Measurements from ENCODE around the gene MMEL1. TPM values are rescaled to one million over a fixed set of nuclear protein-coding genes. Genes with fewer than 3 reads are reported as not detected.

Gene MMEL1
- total and polyA plus RNA-seq, 3 donors from 2014 or later: 17.2 to 36.4 (median 18.8) TPM

DNA sequence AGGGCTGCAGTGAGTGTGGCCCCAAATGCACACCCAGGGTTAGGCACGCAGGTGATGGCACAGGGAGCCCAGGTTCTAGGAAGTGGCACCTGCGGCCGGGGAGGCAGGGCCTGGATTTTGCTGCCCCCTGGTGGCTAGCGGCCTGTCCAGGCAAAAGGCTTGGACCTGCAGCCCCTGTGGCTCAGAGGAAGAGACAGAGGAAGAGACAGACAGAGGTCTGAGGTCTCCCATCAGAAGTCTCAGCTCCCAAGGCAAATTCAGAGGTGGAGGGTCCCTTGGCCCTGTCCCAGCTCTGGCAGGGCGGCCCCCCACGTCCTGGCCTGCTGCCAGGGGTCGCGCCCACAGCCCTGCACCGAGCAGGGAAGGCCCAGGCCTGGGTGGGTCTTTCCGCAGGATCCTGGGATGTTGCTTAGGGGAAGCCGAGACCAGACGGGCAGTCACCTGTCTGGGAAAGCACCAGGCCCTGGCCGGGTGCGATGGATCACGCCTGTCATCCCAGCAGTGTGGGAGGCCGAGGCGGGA lies 84.7 kb downstream of the MMEL1 start:
- H3K27ac ChIP-seq: peak overlapping the region; percentile 81 to 95
- TF ChIP-seq, protein P1, sequence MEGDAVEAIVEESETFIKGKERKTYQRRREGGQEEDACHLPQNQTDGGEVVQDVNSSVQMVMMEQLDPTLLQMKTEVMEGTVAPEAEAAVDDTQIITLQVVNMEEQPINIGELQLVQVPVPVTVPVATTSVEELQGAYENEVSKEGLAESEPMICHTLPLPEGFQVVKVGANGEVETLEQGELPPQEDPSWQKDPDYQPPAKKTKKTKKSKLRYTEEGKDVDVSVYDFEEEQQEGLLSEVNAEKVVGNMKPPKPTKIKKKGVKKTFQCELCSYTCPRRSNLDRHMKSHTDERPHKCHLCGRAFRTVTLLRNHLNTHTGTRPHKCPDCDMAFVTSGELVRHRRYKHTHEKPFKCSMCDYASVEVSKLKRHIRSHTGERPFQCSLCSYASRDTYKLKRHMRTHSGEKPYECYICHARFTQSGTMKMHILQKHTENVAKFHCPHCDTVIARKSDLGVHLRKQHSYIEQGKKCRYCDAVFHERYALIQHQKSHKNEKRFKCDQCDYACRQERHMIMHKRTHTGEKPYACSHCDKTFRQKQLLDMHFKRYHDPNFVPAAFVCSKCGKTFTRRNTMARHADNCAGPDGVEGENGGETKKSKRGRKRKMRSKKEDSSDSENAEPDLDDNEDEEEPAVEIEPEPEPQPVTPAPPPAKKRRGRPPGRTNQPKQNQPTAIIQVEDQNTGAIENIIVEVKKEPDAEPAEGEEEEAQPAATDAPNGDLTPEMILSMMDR (IDR thresholded peaks at IDR 0.05): peak; percentile 91 to 94 (median 93)
- TF ChIP-seq POLR2A (IDR thresholded peaks at IDR 0.05): no peak
- 13 to 31% methylated on average over 4 to 17 of the region's 17 CpGs for WGBS, 2 donors
- intact Hi-C loops (cut with DNase I; ENCODE audit: low total_unique reads): loop anchor here (5.0 kb wide), 1 partner anchor 136 kb away; the partner anchor contains the start of gene PEX10
- H3K36me3 ChIP-seq (ENCODE audit: low read depth, missing control alignments): no peaks in the 10 kb centered on the region
- DNase-seq: peak; percentile 88
- H3K4me3 ChIP-seq: no peak overlapping the region
- no peaks in the 10 kb centered on the region for H3K27me3 ChIP-seq
- H3K9me3 ChIP-seq: no peaks in the 10 kb centered on the region
- peaks cover 54% of the 10 kb centered on the region for H3K4me1 ChIP-seq

- intact Hi-C loops (cut with DNase I; ENCODE audit: low total_unique reads): loop anchor here (5.0 kb wide), 1 partner anchor 135 kb away; the partner anchor contains the start of gene PEX10
- TF ChIP-seq, protein P1 (IDR thresholded peaks at IDR 0.05): no peak
- TF ChIP-seq POLR2A (IDR thresholded peaks at IDR 0.05): no peak
- Histone ChIP-seq H3K27ac (peak overlapping the region; percentile 56 to 95), H3K4me1 (peaks cover 54% of the 10 kb centered on the region), H3K27me3 (no peaks in the 10 kb centered on the region), H3K4me3 (peak overlapping the region; percentile 50 to 61), H3K9me3 (no peaks in the 10 kb centered on the region), H3K36me3 (ENCODE audit: low read depth, missing control alignments) (no peaks in the 10 kb centered on the region)
- WGBS, 2 donors: 17 to 26% methylated on average over 3 to 27 of the region's 27 CpGs
- DNase-seq: no peak
These were observed 85.4 kb downstream of the MMEL1 start for GRCh38 chr1:2547210-2548067.

GRCh38 chr1:2546515-2547209 lies 86.2 kb downstream of the MMEL1 start:
- peak; percentile 79 for DNase-seq
- no peaks in the 10 kb centered on the region for H3K27me3 ChIP-seq
- H3K27ac ChIP-seq: peak overlapping the region; percentile 56 to 95
- no peaks in the 10 kb centered on the region for H3K36me3 ChIP-seq (ENCODE audit: low read depth, missing control alignments)
- peaks cover 54% of the 10 kb centered on the region for H3K4me1 ChIP-seq
- WGBS, 2 donors: 1% methylated on average over 41 of the region's 52 CpGs; no CpG with 5 or more reads in 1 of the 2 donors
- no peak for TF ChIP-seq POLR2A (IDR thresholded peaks at IDR 0.05)
- TF ChIP-seq, protein P1 (IDR thresholded peaks at IDR 0.05): peak in 1 of 3 experiments; percentile 2
- intact Hi-C loops (cut with DNase I; ENCODE audit: low total_unique reads): loop anchor here (5.0 kb wide), 1 partner anchor 134 kb away; the partner anchor contains the start of gene PEX10
- no peaks in the 10 kb centered on the region for H3K9me3 ChIP-seq
- peak overlapping the region; percentile 50 to 61 for H3K4me3 ChIP-seq

DNA sequence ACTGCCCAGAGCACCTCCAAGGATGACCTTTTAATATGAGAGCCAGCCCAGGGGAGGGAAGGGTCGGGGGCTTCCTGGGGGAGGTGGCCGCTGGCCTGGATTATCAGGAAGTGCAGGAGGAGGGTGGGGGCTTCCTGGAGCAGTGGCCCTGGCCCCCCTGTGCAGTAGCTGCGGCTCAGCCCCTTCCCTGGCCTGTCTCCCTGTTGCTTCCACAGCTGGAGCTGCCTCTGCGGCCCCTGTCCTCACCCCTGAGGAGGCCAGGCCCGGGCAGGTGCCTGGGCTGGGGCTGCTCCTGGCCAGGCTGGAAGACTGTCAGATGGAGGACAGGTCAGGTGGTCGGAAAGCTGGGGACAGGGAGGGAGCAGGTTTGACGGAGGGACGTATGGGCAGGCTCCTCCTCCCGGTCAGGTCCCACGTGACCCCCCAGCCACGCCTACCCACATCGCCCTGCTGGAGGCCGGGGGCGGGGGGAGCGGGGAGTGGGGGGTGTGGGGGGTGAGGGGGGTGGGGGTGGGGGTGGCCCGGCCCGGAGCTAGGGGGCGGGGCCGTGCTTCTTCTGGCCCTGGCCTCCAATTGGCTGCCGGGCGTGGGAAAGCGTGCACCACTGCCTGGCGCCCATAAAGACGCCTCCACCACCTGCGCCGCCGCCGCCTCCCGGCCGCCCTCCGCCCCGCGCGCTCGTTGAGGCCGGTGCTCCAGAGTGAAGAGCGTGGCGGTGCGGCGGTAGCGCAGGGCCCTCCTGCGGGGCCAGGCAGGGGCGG lies 86.9 kb downstream of the MMEL1 start:
- DNase-seq: peak; percentile 90
- 5 to 7% methylated on average over 4 to 36 of the region's 43 CpGs for WGBS, 2 donors
- Histone ChIP-seq H3K36me3 (ENCODE audit: low read depth, missing control alignments) (no peaks in the 10 kb centered on the region), H3K27me3 (no peaks in the 10 kb centered on the region), H3K9me3 (no peaks in the 10 kb centered on the region), H3K4me3 (peak overlapping the region; percentile 50 to 61), H3K27ac (peak overlapping the region; percentile 68 to 95), H3K4me1 (peaks cover 56% of the 10 kb centered on the region)
- TF ChIP-seq POLR2A (IDR thresholded peaks at IDR 0.05): no peak
- intact Hi-C loops (cut with DNase I; ENCODE audit: low total_unique reads): loop anchor here (5.0 kb wide), 1 partner anchor 134 kb away; the partner anchor contains the start of gene PEX10

Data from testis (tissue), 3 donors.